ENCODE results near the gene STX18. TPM values are rescaled to one million over a fixed set of nuclear protein-coding genes. Genes with fewer than 3 reads are reported as not detected.
A peak's percentile ranks its signal among the peaks of the same experiment; 100 is the strongest.

STX18 gene
- total RNA-seq, 4 donors from 2014 or later = 19.2 to 27.4 (median 20.7) TPM

GRCh38 chr4:4388836-4389575, 152.8 kb downstream of the STX18 start:
- Histone ChIP-seq H3K4me3 (no peak overlapping the region), H3K27me3 (peaks cover 42 to 58% (median 57%) of the 10 kb centered on the region in 3 donors), H3K4me1 (peaks cover 8 to 13% of the 10 kb centered on the region in 2 donors), H3K9me3 (no peaks in the 10 kb centered on the region), H3K27ac (no peak overlapping the region), H3K36me3 (no peaks in the 10 kb centered on the region)
- TF ChIP-seq POLR2A (IDR thresholded peaks at IDR 0.05) (no peak), CTCF (IDR thresholded peaks at IDR 0.05 in 4 of 5, conservative IDR thresholded peaks at IDR 0.05 in 1 of 5) (no peak)
- intact Hi-C loops (cut with DNase I; ENCODE audit: low total_unique reads) (no loop called here), in situ Hi-C loops (cut with MboI; ENCODE audit: low sequenced_read_pairs in 4 of 4) (no loop called here)
- DNase-seq = no peak
- ATAC-seq = no peak

DNA sequence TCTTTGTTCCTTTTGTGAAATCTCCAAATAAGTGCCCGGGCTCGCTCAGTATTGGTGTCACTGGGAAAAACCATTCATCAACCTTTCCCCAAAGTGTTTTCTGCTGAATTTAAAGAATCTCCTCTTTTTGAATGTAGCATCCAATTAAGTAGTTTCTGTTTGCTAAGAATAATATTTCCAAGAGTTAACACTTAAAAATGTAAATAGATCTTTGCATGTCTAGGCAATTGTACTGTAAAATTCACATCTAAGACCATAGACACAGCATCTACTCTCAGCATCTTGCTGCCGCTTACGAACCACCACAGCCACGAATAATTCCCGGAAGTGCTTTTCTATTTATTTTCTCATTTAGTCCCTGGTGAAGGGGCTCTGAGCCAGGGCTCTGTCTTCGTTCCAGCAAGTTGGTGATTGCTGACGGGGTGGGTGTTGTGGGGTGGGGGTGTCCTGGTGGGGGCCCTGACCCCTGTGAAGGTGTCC, 153.5 kb downstream of the STX18 start:
- in situ Hi-C loops (cut with MboI; ENCODE audit: low sequenced_read_pairs in 4 of 4) (no loop called here), intact Hi-C loops (cut with DNase I; ENCODE audit: low total_unique reads) (no loop called here)
- no peak for DNase-seq
- no peak for TF ChIP-seq CTCF (IDR thresholded peaks at IDR 0.05 in 4 of 5, conservative IDR thresholded peaks at IDR 0.05 in 1 of 5)
- TF ChIP-seq POLR2A (IDR thresholded peaks at IDR 0.05) = no peak
- Histone ChIP-seq H3K9me3 (no peaks in the 10 kb centered on the region), H3K4me3 (no peak overlapping the region), H3K36me3 (no peaks in the 10 kb centered on the region), H3K27me3 (peaks cover 42 to 58% (median 54%) of the 10 kb centered on the region in 3 donors), H3K4me1 (peaks cover 8 to 13% of the 10 kb centered on the region in 2 donors), H3K27ac (no peak overlapping the region)
- ATAC-seq = no peak

DNA sequence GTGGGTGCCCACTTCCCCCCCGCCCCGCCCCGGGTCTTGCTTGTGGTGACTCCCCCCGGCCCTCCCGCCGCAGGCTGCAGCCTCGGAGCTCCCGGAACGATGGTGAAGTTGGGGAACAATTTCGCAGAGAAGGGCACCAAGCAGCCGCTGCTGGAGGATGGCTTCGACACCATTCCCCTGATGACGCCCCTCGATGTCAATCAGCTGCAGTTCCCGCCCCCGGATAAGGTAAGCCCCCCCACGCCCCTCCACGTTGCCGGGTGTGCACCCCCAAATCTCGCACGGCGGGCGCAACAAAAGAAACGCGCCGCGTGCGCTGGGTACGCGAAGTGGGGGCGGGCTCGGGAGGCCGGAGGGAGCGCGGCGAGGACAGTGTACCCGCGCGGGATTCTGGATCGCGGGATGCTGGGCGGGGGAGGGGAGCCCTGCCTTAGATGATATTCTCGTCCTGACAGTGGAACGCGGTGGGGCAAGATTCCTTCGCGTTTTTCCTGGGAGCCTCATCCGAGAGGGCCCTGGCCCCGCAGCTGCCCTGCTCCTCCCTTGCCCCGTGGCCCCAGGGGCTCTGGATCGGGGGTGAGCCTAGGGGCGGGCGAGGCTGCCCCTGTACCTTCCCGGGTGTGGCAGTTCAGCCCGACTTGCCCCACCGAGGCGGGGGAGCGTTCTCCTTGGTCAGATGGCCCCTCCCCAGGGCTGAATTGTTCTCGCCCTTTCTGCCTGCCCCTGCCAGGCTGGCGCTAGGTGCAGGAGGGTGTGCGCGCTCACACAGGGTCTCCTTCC, 154.1 kb downstream of the STX18 start:
- H3K9me3 ChIP-seq = no peaks in the 10 kb centered on the region
- ATAC-seq (no peak), DNase-seq (no peak)
- in situ Hi-C loops (cut with MboI; ENCODE audit: low sequenced_read_pairs in 4 of 4) (no loop called here), intact Hi-C loops (cut with DNase I; ENCODE audit: low total_unique reads) (no loop called here)
- H3K27ac ChIP-seq = no peak overlapping the region
- peak overlapping the region; percentile 35 to 56 (median 40) for H3K4me3 ChIP-seq
- peaks cover 8 to 13% of the 10 kb centered on the region in 2 donors for H3K4me1 ChIP-seq
- no peaks in the 10 kb centered on the region for H3K36me3 ChIP-seq
- H3K27me3 ChIP-seq = peaks cover 42 to 54% (median 53%) of the 10 kb centered on the region in 3 donors
- TF ChIP-seq CTCF (IDR thresholded peaks at IDR 0.05 in 4 of 5, conservative IDR thresholded peaks at IDR 0.05 in 1 of 5) (no peak), POLR2A (IDR thresholded peaks at IDR 0.05) (no peak)

DNA sequence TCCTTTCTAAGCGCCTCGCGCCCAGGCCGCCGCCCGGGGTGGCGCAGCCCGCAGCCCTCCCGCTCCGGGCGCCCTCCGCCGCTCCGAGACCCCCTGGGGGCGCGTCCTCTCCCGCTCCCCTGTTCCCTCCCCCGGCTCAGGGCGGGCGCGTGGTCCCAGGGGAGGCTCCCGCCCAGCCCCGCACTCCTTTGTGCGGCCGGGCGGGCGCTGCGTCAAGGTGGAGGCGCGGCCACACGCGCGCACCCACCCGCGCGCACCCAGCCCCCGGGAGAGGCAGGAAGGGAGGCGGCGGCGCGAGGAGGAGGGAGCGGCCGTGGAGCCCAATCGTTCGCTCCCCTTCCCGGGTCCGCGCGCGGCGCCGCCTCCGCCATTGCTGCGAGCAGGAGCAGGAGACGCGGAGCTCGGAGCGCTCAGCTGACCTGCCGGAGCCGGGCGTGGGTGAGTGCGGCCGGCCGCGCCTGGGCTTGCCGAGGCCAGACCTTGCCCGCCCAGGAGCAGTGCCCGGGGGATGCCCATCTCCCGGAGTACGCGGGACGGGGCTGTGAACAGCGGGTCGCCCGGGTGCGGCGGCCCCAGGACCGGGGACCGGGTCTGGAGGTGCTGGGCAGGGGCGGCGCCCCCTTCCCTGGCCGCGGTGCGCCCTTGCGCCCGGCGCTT, 155.0 kb downstream of the STX18 start, which contains the start of gene NSG1:
Gene NSG1 (plus strand): TSS at position 367 of the 657 bp plus-strand sequence. CDS start 528 bp downstream, outside the sequence.
- TF ChIP-seq POLR2A (IDR thresholded peaks at IDR 0.05) (no peak), CTCF (IDR thresholded peaks at IDR 0.05 in 4 of 5, conservative IDR thresholded peaks at IDR 0.05 in 1 of 5) (no peak)
- Histone ChIP-seq H3K4me3 (peak within 1 kb of the TSS; percentile 35 to 56 (median 40)), H3K27ac (no peak within 1 kb of the TSS), H3K36me3 (no peaks in the 10 kb centered on the region), H3K4me1 (peaks cover 8 to 13% of the 10 kb centered on the region in 2 donors), H3K27me3 (peaks cover 42 to 54% (median 53%) of the 10 kb centered on the region in 3 donors), H3K9me3 (no peaks in the 10 kb centered on the region)
- intact Hi-C loops (cut with DNase I; ENCODE audit: low total_unique reads) (no loop called here), in situ Hi-C loops (cut with MboI; ENCODE audit: low sequenced_read_pairs in 4 of 4) (no loop called here)
- ATAC-seq (no peak), DNase-seq (no peak)
